ENCODE data around the gene PLCH1. TPM values are rescaled to one million over a fixed set of nuclear protein-coding genes. Genes with fewer than 3 reads are reported as not detected.

The PLCH1 gene
- total RNA-seq, 1 experiment from 2014 or later, result 13.4 TPM

DNA sequence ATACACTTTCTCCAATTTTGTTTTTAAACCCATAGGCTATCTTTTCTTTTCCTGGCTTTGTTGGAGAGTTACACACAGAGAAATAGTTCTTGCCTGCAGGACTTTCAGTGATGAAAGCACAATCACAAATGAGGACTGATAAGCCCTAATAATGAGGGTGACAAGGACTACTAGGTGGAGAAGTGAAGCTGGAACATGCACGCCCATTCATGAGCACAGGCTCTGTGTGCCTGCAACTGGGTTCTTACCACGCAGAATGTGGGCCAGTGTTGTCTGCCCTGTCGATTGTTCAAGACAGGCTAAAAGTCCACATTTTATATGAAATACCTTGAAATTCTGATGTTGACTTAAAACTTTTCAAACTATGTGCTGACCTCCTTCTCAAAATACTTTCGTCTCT lies 289.1 kb downstream of the PLCH1 start:
- Mint-ChIP-seq H3K36me3 (ENCODE audit: insufficient read depth, unreplicated experiment) (no peaks in the 10 kb centered on the region), H3K27ac (ENCODE audit: unreplicated experiment) (no peak overlapping the region), H3K4me3 (ENCODE audit: low read depth, unreplicated experiment) (no peak overlapping the region), H3K4me1 (ENCODE audit: low read depth, unreplicated experiment) (no peaks in the 10 kb centered on the region), H3K27me3 (ENCODE audit: unreplicated experiment) (no peaks in the 10 kb centered on the region), H3K9me3 (ENCODE audit: low read depth, unreplicated experiment) (no peaks in the 10 kb centered on the region)
- no peak for DNase-seq
- intact Hi-C loops (cut with micrococcal nuclease; ENCODE audit: unreplicated experiment), result no loop called here
- CTCF ChIA-PET, result interaction anchor here (0.6 kb wide), 3 partner anchors 527 to 809 kb away, joined by 3 to 7 read pairs (median 3); no protein-coding TSS in a partner anchor
- no peak for TF ChIP-seq CTCF (IDR thresholded peaks at IDR 0.05; ENCODE audit: unreplicated experiment)
- no TSS peak for BruUV-seq (replicated peaks)

DNA sequence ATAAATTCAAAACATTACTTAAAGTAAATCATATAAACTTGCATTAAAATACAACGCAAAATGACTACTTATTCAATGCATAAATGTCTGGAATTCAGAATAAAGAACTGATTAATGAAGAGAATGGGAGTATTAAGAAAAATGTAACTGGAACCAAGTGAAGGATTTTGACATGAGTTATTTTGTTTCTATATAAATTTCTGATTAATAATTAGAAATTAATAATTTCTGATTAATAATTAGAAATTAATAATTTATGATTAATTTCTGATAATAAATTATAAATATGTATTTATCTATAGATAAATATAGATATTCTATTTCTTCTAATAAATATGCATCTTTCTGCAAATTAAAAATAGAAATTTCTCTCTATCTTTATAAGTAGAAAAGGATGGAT lies 291.4 kb downstream of the PLCH1 start:
- H3K9me3 Mint-ChIP-seq (ENCODE audit: low read depth, unreplicated experiment), result no peaks in the 10 kb centered on the region
- H3K4me3 Mint-ChIP-seq (ENCODE audit: low read depth, unreplicated experiment), result no peak overlapping the region
- H3K27me3 Mint-ChIP-seq (ENCODE audit: unreplicated experiment), result no peaks in the 10 kb centered on the region
- H3K27ac Mint-ChIP-seq (ENCODE audit: unreplicated experiment), result no peak overlapping the region
- CTCF ChIA-PET, result no interaction called here
- no peak for TF ChIP-seq CTCF (IDR thresholded peaks at IDR 0.05; ENCODE audit: unreplicated experiment)
- no peaks in the 10 kb centered on the region for H3K36me3 Mint-ChIP-seq (ENCODE audit: insufficient read depth, unreplicated experiment)
- intact Hi-C loops (cut with micrococcal nuclease; ENCODE audit: unreplicated experiment), result no loop called here
- BruUV-seq (replicated peaks), result no TSS peak
- no peak for DNase-seq
- no peaks in the 10 kb centered on the region for H3K4me1 Mint-ChIP-seq (ENCODE audit: low read depth, unreplicated experiment)

DNA sequence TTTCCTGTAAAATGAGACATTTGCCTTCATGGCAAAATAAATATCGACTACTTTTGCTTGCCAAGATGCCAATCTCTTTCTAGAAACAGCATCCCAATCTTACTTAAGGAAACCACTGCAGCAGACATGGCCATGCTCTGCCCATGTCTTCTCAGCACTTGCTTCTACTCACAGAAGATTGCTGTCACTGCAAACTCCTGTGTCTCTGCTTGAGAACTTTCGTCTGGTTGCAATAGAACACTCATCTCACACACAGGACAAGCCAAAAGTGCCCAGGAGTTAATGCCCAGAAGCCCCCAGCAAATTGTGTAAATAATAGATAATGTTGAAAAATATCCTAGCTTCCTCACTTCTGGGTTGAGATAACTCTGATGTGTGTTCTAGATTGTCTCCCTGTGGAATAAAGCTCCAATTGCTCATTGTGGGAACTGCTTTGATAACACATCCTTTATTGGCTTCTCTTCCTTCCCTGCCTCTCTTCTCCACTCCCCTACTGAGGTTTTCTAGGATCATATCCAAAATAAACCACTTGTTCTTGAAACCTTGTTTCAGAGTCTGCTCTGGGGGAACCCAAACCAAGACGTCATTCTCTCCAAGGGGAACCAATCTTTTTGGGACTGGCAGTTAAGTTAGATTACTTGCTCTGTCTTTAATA lies 295.1 kb downstream of the PLCH1 start:
- H3K4me3 Mint-ChIP-seq (ENCODE audit: low read depth, unreplicated experiment), result no peak overlapping the region
- no peaks in the 10 kb centered on the region for H3K9me3 Mint-ChIP-seq (ENCODE audit: low read depth, unreplicated experiment)
- no peaks in the 10 kb centered on the region for H3K36me3 Mint-ChIP-seq (ENCODE audit: insufficient read depth, unreplicated experiment)
- CTCF ChIA-PET, result no interaction called here
- intact Hi-C loops (cut with micrococcal nuclease; ENCODE audit: unreplicated experiment), result no loop called here
- BruUV-seq (replicated peaks), result no TSS peak
- H3K27me3 Mint-ChIP-seq (ENCODE audit: unreplicated experiment), result no peaks in the 10 kb centered on the region
- TF ChIP-seq CTCF (IDR thresholded peaks at IDR 0.05; ENCODE audit: unreplicated experiment), result no peak
- no peaks in the 10 kb centered on the region for H3K4me1 Mint-ChIP-seq (ENCODE audit: low read depth, unreplicated experiment)
- no peak overlapping the region for H3K27ac Mint-ChIP-seq (ENCODE audit: unreplicated experiment)
- DNase-seq, result no peak

- CTCF ChIA-PET, result no interaction called here
- TF ChIP-seq CTCF (IDR thresholded peaks at IDR 0.05; ENCODE audit: unreplicated experiment), result no peak
- no peaks in the 10 kb centered on the region for H3K9me3 Mint-ChIP-seq (ENCODE audit: low read depth, unreplicated experiment)
- intact Hi-C loops (cut with micrococcal nuclease; ENCODE audit: unreplicated experiment), result no loop called here
- H3K4me1 Mint-ChIP-seq (ENCODE audit: low read depth, unreplicated experiment), result no peaks in the 10 kb centered on the region
- H3K4me3 Mint-ChIP-seq (ENCODE audit: low read depth, unreplicated experiment), result no peak overlapping the region
- no peak for DNase-seq
- H3K27me3 Mint-ChIP-seq (ENCODE audit: unreplicated experiment), result no peaks in the 10 kb centered on the region
- no TSS peak for BruUV-seq (replicated peaks)
- H3K36me3 Mint-ChIP-seq (ENCODE audit: insufficient read depth, unreplicated experiment), result no peaks in the 10 kb centered on the region
- no peak overlapping the region for H3K27ac Mint-ChIP-seq (ENCODE audit: unreplicated experiment)
These were observed 296.3 kb downstream of the PLCH1 start for GRCh38 chr3:155448531-155448930.

All from Calu3 (cell line).